Uterine smooth muscle cell (primary cell): ENCODE measurements around the gene NOL9. TPM values are rescaled to one million over a fixed set of nuclear protein-coding genes. Genes with fewer than 3 reads are reported as not detected.

Experiments used
- total RNA-seq: library from RNA; depleted of rRNA; stranded (reverse); fragments of >200 nt; gene quantifications from 2 replicates; pipeline ENCODE4 v1.2.3, GENCODE V29; 2014

Gene NOL9
- 22.2 and 24.6 TPM in 2 replicates for total RNA-seq

GRCh38 chr1:6554031-6554906 lies at the start of gene NOL9:
TSS of gene NOL9 (minus strand) at chr1:6554513. CDS start at chr1:6554502, 11 bp downstream.

GRCh38 chr1:6602669-6603237 lies 48.4 kb upstream of the NOL9 start, which contains the start of gene KLHL21:
TSS of gene KLHL21 (minus strand) at chr1:6602869. CDS start at chr1:6602817, 52 bp downstream.

GRCh38 chr1:6579374-6580118 lies 25.2 kb upstream of the NOL9 start, which contains the start of gene ZBTB48:
TSS of gene ZBTB48 (plus strand) at chr1:6579994. CDS start at chr1:6580610, 616 bp downstream.

GRCh38 chr1:6554907-6555778 lies 830 bp upstream of the NOL9 start, which contains the start of gene TAS1R1:
TSS of gene TAS1R1 (plus strand) at chr1:6555307. CDS start at chr1:6555374, 67 bp downstream.

GRCh38 chr1:6491480-6491962 lies 62.8 kb downstream of the NOL9 start, which contains the start of gene PLEKHG5:
TSS of gene PLEKHG5 (minus strand) at chr1:6491667. CDS start at chr1:6477571, 14,096 bp downstream.

Other genes starting within 250 kb of the NOL9 start
- 31.4 and 39.6 TPM in 2 replicates for gene ACOT7, start 160.7 kb downstream of the NOL9 start, total RNA-seq
- under 0.01 TPM in 1 of 2 replicates, not detected in the other for gene HES2, start 134.6 kb downstream of the NOL9 start, total RNA-seq
- gene ESPN, start 129.7 kb downstream of the NOL9 start, total RNA-seq = 0.62 TPM in 1 of 2 replicates, not detected in the other
- gene TNFRSF25, start 88.3 kb downstream of the NOL9 start, total RNA-seq = 2.9 and 4.5 TPM in 2 replicates
- 14.7 and 17.0 TPM in 2 replicates for gene PLEKHG5, start 62.8 kb downstream of the NOL9 start, total RNA-seq
- gene TAS1R1, start 794 bp upstream of the NOL9 start, total RNA-seq = not detected in 2 replicates
- gene ZBTB48, start 25.5 kb upstream of the NOL9 start, total RNA-seq = 17.4 and 19.2 TPM in 2 replicates
- 71.9 and 94.2 TPM in 2 replicates for gene KLHL21, start 48.4 kb upstream of the NOL9 start, total RNA-seq
- 18.6 and 19.9 TPM in 2 replicates for gene PHF13, start 59.2 kb upstream of the NOL9 start, total RNA-seq
- gene THAP3, start 70.4 kb upstream of the NOL9 start, total RNA-seq = 25.7 and 31.0 TPM in 2 replicates
- 28.9 and 37.4 TPM in 2 replicates for gene DNAJC11, start 147.3 kb upstream of the NOL9 start, total RNA-seq
- gene CAMTA1, start 230.9 kb upstream of the NOL9 start, total RNA-seq = 58.1 and 60.2 TPM in 2 replicates